ENCODE measurements around the gene UGGT1.
"Not testable (repeated sequence)": the region's sequence is repeated elsewhere in the genome, so short reads cannot be mapped to it uniquely, and the experiment has no call there.

The UGGT1 gene

DNA sequence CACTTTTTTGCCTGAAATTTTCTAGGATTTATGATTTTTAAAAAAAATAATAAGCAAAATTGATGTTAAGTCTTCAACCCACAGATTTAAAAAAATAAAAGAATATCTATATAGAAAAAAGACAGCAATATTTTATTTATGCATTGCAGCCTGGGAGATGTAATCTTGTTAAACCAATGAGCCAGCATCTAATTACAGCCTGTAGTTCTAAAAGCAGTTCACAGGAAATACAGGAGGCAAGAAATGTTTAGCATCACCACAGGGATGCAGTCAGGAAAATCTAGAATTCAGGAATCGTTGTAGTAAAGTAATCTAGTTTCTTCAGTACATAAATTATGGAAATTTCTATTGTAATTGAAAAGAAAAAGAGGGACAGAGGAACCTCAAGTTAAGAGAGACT lies 17.2 kb downstream of the UGGT1 start:
- DNase-seq: peak; percentile 20

DNA sequence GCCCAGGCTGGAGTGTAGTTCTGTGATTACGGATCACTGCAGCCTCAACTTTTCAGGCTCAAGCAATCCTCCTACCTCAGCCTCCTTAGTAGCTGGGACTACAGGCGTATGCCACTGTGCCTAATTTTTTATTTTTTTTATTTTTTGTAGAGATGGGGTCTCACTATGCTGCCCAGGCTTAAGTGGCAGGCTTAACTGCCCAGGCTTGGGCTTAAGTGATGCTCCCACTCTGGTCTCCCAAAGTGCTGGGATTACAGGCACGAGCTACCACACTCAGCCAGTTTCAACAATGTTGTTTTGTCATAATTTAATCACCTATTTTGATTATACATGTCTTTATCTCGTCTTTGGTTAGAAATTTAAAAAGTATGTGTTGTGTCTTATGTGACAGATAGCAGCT lies 18.2 kb downstream of the UGGT1 start:
- DNase-seq: no peak

DNA sequence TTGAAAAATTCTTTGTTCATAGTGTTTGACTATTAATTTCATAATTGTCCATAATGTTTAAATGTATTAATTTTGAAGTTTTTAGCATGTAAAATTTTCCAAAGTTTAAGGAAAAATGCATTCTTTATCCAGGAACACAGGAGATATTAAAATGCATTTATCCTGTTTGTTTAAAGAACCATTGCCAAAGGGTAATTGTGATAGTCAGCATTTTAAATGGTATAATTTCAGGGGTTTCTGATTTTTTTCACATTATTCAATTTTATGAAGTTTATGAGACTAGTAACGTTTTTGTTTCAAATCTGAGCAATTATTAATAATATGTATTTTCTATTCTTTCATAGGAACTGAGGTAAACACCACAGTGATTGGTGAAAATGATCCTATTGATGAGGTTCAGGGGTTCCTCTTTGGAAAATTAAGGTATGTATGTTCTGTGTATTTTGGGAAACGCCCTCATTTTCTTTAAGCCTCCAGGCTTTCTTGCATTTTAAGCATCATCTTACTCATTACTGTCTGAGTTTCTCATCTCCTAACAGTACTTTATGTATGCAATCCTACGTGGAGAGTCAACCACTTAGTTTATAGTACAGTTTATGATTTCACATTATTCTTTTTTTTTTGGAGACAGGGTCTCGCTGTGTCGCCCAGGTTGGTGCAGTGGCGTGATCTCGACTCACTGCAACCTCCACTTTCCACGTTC lies 25.1 kb downstream of the UGGT1 start:
- DNase-seq: no peak

DNA sequence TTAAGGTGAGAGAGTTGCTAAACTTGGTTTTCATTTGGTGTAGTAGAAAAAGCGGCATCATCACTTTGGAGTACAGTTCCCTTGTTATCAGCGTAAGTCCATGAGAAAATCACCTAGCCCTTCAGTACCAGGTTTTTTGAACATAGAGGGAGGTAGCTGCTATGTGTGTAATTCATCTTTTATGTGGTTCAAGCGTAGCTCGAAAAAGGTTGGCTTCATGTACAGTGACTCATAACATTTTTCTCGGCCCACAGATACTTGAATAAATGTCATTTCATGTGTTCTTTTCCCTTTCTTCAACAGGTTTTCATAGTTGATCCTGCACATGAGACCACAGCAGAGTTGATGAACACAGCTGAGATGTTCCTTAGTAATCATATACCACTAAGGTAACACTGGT lies 43.6 kb downstream of the UGGT1 start:
- no peak for DNase-seq

DNA sequence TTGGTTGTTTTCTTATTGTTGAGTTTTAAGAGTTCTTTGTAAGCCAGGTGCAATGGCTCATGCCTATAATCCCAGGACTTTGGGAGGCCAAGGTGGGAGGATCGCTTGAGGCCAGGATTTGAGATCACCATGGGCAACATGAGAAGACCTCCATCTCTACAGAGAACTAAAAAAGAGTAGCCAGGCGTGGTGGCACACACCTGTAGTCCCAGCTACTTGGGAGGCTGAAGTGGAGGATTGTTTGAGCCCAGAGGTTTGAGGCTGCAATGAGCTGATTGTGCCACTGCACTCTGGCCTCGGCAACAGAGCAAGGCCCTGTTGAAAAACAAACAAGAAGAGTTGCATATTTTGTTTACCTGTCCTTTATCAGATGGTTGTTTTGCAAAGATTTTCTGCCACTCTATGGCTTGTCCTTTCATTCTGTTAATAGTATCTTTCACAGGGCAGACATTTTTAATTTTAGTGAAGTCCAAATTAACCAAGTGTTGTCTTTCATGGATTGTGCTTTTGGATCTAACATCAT lies 46.2 kb downstream of the UGGT1 start:
- no peak for DNase-seq

DNA sequence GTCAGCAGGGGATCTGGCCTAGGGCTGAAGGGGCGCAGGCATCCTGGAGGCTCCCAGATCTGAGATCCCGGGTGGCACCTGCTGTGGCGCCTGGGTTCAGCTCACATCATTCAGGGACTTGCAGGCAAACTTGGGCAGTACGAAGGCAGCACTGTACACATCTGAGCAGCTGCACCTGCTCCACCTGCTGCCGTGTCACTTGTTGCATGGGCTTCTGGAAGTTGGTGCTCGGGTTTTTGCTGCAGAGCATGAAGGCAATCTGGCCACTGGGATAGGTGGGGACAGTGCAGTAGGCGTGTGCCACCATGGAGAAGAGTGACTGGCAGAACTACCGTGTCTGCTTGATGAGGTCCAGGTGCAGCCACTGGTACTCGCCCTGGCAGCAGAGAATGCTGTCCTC lies 48.6 kb downstream of the UGGT1 start:
- DNase-seq: no peak

DNA sequence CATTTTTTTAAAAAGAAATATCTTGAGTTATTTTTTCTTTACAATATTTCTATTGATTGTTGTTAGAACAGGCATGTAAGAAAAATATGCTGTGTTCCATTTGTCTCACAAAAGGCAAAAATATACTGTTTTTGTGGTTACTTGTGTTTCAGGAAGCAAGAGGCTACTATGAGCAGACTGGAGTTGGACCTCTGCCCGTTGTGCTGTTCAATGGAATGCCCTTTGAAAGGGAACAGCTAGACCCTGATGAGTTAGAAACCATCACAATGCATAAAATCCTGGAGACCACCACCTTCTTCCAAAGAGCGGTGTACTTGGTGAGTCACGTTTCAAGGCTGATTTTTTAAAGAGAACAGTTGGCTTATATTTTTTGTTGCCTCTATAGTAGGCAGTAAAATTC lies 54.7 kb downstream of the UGGT1 start:
- DNase-seq: no peak

DNA sequence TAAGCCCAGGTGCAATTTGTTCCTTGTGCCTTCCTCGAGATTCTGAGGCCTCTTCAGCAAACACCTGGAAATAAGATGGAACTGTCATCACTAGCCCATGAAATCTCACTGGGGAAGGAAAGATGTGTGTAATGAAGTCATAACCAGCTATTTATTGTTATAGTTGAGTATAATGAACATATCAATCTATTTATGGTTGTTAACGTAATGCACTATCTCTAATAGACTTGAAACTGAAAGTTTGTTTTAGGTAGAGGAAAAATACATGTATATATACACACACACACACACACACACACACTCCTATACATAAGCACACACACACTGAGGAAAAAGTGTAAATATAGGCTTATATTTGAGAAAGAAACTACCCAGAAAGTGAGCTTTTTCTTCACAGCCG lies 62.8 kb downstream of the UGGT1 start:
- DNase-seq: no peak

DNA sequence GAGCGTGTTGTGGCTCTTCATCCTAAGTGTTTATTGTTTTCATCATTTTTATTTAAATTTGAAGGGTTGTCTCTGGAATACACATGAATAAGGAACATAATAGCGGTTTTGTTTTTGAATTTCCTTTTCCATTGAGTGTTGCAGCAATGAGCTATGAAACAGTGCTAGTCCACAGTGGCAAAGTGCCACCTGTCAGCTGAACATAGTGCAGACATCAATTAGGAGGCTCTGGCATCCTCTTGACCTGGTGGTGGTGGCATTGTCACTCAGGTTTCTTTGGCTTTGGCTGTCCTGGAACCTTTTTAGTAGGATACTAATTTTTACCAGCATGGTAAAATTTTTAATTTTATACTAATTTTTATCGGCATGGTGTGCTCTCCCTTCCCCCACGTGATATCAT lies 63.2 kb downstream of the UGGT1 start:
- no peak for DNase-seq

DNA sequence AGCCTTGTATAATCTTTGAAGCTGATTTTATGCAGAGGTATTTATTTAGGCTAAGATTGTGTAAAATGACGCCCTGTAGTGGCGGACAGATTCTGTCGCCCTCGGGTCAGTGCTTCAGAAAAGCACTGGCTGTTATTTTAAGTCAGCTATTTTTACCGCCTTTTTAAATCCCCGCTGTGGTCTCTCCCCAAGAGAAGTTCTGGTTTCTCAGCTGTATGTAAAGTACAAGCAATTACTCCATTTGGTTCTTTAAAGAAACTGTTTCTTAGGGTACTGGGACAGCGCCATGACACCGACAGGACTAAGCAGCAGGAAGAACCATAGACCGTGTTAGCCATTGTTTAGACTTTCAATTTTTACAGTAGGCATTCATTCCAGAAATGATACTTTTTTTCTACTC lies 65.0 kb downstream of the UGGT1 start:
- no peak for DNase-seq

DNA sequence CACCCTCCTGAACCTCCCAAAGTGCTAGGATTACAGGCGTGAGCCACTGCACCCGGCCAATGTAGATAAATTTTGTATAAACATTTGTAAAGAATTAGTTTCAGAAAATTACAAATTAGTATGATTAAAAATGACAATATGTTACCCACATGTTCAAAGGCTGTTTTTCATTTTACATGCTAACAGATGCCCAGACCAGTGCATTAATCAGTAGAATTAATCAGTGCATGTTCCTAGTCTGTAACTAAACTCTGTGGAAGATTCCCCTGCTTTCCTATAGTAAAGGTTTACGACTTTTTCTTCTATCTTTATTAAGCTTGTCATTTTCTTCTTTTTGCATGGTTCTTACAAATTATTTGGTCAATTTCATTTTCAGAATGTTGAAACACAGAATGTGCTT lies 65.8 kb downstream of the UGGT1 start:
- DNase-seq: no peak

DNA sequence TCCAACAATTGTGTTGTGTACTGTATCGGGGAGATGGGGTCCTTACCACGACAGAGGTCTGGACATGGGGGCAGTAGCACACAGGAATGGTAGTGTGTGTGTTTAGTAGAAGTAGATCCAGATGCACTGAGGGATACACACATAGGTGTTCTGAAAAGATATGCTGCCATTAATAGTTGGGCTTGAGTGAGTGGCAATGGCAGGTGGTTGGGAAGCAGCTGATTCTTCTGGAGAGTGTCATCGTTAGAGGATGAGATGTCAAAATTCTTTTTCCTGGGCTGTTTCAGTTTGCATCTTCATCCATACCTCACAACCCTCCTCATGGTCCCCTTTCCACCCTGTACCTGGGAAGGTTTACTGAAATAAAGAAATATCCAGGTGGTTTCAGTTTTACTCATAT lies 66.6 kb downstream of the UGGT1 start:
- no peak for DNase-seq

DNA sequence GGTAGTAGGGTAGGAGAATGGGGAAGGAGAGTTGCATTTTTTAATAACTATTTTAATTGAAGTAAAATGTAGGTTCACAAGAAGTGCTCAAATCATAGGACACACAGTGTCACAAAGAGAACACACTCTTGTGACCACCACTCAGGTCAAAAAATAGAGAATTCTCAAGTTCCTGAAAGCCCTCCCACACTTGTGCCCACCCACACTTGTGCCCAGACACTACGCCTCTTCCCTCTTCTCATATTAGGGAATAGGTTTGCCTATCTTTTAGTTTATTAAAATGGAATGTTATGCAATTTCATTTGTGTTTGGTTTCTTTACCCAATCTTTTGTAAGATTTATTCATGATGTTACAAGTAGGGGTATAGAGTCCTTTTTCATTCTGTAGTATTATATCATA lies 67.2 kb downstream of the UGGT1 start:
- DNase-seq: no peak

DNA sequence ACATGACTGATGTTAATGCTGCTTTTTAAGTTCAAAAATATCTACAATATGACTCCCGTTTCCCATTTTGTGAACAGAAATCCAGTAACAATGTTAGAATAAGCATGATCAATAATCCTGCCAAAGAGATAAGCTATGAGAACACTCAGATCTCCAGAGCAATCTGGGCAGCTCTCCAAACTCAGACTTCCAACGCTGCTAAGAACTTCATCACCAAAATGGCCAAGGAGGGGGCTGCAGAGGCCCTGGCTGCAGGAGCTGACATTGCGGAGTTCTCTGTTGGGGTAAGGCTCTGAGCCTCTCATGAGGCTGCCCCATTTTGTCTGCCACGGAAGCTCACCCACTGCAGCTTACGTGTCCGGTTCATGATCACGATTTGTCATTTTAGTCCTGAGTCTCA lies 68.4 kb downstream of the UGGT1 start:
- DNase-seq: peak; percentile 8

DNA sequence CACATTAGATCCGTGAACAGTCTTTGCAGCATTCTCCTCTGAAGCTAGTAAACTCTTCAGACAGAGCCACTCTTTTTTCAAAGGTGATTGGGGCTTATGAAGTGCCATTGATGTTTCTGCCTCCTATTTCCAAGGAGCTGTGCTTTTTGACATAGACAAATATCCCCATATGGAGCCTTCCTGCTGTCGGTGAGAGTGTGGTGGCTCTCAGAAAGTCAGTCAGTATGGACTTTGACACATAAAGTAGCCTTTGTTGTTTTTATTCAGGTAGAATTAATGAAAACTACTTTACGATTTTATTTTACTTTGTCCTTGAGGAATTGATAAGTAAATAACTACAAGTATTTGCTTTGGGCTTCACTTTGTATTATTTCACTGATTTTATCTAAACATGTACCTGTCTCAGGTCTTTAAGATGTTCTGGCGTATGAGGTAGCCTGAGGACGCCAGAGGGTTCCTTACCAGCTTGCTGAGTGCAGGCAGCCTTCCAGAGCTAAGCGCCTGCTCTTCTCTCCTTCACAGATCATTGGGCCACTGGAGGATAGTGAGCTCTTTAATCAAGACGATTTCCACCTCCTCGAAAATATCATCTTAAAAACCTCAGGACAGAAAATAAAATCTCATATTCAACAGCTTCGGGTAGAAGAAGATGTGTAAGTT lies 69.7 kb downstream of the UGGT1 start:
- no peak for DNase-seq

DNA sequence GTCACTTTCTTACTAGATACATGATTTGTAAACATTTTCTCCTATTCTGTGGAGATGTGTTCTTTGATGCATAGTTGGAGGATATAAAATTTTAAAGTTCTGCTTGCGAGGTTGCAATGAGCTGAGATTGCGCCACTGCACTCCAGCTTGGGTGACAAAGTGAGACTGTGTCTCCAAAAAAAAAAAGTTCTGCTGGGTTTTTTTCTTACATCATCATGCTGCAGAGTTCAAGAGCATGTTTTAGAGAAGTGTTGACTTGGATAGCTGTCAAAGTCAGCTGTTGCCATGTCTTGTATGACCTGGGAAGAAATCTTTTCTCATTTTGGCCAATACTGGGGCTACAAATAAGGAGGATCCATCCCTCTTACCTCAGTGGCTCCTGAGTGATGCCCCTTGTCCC lies 71.3 kb downstream of the UGGT1 start:
- no peak for DNase-seq

DNA sequence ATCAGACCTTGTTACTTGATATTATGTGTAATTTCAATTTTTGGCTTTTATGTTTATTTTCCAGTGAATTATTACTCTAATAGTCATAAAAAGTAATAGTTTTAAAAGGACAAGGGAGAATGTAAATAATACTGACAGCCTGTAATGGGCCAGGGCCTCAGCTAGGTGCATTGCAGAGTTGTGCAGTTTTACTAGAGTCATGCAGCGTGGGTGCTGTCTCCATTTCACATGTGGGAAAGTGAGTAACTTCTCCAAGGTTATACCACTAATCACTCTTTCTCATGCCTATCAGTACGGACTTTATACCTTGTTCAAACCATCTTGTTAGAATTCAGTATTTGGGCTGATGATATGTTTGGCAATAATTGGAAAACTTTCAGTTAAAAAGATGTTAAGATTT lies 73.3 kb downstream of the UGGT1 start:
- no peak for DNase-seq

DNA sequence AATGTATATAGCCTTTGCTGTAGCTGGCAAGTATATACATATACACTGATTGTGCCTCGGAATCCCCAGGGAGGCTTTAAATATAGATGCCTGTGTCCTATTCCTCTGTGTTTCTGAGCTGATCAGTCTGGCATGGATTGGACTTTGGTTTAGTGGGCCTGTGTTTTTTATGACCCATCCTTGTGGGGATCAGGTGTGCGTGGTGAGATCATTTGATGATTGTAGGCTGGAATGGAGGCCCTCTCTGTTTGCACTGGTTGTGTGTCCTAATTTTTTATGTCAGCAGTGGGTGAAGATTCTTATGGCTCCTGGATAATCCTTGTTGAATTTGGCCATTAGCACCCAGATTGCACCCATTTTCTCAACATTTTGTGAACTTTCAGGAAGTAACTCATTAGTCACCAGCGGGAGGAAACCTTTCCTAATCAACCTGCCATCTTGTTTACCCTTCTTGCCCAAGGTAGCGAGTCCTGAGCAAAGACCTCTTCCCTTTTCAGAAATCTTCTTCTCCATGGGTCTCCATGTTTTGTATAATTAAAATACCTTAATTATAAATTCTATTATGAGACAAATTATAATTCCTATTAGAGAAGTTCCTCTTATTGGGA lies 75.8 kb downstream of the UGGT1 start:
- no peak for DNase-seq

DNA sequence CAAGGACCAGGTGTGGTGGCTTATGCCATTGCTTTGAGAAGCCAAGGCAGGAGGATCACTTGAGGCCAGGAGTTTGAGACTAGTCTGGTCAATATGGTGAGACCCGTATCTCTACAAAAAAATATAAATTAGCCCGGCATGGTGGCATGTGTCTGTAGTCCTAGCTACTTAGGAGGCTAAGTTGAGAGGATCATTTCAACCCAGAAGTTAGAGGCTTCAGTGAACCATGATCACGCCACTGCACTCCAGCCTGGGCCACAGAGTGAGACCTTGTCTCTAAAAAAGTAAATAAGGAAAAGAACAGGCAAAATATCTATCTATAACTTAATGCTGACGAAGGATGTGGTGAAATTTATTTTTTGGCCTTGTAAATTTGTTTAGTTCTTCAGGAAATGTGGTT lies 78.1 kb downstream of the UGGT1 start:
- DNase-seq: no peak

DNA sequence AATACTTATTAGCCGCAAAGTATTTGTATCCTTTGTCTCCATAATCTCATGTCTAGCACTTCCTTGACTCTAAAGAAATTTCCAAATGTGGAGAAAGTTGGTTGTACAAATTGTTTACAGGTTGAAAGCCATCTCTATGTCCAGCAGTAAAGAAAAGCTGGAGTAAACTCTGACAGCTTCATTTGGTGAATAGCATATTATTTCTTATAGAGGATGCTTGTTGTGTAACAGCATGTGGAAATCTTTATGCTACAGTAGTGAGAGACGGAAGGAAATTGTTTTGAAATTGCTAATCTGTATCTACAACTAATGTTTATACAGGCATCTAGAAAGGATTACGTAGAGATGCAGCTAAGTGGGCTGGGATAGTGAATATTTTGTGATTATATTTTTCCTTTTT lies 78.5 kb downstream of the UGGT1 start:
- DNase-seq: no peak

DNA sequence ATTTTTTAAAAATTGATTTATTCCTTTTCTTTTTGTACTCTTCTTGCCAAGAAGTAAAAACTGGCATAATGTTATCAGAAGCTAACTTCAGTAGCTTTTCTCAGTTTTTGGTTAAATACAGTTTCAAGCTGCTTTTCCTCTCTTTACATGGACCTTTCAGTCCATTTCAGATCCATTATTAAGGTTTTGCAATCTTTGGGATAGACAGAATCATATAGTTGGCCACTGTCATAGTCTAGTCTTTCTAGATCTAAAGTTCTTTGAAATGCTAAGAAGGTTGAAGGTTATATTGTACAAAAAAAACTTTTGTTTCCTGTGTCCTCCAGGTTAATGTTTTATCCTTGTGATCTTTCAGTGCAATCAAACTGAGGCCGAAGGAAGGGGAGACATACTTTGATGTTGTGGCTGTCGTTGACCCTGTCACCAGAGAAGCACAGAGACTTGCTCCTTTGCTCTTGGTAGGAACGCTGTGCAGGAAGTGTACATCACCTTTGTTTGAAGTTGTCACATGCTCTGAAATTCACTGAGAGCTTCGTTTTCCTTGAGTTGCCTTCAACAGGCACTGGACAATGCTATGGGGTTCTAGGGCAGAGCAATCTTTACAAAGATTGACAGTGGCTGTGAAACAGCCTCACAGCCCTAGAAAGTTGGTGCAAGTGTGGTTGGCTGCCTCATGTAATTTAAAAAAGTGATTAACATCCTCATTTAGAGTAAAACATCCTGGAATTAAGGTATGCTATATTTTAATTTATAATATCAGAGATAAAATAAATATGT lies 79.1 kb downstream of the UGGT1 start:
- DNase-seq: no peak

DNA sequence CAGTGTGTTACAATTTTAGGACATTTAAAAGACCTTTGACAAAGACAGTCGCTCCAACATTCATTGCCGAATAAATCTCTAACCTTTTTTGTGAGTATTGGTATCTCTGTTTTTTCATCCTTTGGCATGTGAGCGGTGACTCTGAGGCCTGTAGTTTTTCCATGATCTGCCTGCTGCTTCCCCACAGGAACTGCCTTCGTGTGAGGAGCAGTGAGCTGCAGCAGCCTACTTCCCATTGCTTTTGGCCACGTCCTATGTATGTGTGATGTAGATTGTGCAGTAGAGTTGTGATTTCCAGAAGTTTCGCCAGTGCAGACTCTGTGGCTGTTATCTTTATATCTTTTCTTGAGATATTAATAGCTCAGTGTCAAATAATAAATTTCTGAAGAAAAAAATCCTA lies 79.8 kb downstream of the UGGT1 start:
- DNase-seq: no peak

DNA sequence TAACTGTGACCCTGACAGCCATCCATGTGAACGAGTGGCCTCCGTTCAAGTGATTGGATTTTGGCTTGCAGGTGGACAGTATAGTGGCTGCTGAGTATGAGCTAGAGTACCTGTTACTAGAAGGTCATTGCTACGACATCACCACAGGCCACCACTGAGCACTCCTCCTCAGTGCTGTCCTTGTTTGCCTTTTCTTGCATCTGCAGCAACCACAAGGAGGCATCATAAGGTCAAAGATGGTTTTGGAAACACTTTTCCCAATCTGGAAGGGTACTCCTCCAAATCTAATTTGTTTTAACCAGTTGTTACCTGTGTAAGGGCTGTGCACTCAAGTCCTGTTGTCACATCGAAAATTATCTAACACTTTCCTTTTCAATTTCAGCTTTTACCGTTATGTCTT lies 81.2 kb downstream of the UGGT1 start:
- peak; percentile 26 for DNase-seq

DNA sequence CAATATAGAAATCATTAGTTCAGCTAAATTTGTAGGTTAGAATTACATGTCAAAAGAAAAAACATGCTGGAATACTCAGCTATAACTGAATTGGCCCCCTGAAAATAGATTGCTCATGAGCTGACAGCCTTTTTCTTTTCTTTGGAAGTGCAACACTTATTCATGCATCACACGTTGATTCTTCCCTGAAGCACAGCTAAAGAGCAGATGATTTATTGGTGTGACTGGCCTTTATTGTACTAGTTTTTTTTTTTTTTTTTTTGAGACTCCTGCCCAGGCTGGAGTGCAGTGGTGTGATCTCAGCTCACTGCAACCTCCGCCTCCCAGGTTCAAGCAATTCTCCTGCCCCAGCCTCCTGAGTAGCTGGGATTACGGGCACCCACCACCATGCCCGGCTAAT lies 83.1 kb downstream of the UGGT1 start:
- not testable (repeated sequence) for DNase-seq

Measured in NCI-H82 (cell line).